ENCODE measurements around the gene MEMO1. TPM values are rescaled to one million over a fixed set of nuclear protein-coding genes. Genes with fewer than 3 reads are reported as not detected.

Gene MEMO1
- total and polyA plus RNA-seq, 9 of the 15 experiments (the other 6 are each of a cell fraction or from before 2014, with no cell fraction given), result 22.1 to 87.7 (median 61.2) TPM

- TF ChIP-seq CHD7 (IDR thresholded peaks at IDR 0.05; ENCODE audit: low read depth, low read length) (no peak), DIDO1 (tag; IDR thresholded peaks at IDR 0.05; ENCODE audit: low read depth) (no peak; the same call in 1 of the 2 replicates), MGA (IDR thresholded peaks at IDR 0.05) (peak; percentile 67)
Measured at GRCh38 chr2:32039447-32040219, 28.8 kb upstream of the MEMO1 start, which contains the start of gene DPY30 (continued).
